ENCODE data around the gene WBP1L.

The WBP1L gene

DNA sequence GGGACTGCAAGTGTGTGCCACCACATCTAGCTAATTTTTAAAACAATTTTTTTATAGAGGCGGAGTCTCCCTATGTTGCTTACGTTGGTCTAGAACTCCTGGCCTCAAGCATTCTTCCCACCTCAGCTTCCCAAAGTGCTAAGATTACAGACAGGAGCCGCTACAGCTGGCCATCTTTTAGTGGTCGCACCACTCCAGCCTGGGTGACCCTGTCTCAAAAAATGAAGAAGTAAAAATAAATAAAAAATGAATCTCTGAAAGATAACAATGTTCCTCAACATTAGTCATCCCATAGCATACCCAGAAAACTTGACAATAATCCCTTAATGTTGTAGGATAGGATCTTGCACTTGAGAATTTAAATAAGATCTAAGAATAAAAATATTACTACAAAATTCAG is 18.2 kb downstream of the WBP1L start:
- DNase-seq: no peak

DNA sequence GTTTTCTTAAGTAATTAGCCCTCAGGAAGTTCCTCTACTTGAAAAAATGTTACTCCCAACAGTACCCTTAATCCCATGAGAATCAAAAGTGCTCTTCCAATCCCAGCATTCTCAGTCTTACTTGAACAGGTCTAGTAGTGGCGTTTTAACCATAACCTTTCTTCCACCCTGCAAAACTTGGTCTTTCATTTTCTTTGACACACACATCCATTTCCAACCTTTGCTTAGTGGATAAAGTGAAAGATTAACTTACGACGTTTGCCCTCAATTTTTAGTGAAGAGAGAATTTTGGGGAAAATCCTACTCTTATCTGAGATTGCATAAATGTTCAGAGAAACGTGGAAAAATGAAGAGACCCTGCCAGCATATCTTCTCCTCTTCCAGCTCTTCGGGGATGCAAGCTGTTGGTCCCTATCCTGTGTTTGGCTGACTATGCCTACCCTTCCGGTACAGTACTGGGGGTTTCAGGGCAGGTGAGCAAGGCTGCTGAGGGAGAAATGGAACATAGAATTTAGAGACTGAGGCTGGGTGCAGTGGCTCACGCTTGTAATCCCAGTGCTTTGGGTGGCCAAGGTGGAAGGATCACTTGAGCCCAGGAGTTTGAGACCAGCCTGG is 18.8 kb downstream of the WBP1L start:
- no peak for DNase-seq

DNA sequence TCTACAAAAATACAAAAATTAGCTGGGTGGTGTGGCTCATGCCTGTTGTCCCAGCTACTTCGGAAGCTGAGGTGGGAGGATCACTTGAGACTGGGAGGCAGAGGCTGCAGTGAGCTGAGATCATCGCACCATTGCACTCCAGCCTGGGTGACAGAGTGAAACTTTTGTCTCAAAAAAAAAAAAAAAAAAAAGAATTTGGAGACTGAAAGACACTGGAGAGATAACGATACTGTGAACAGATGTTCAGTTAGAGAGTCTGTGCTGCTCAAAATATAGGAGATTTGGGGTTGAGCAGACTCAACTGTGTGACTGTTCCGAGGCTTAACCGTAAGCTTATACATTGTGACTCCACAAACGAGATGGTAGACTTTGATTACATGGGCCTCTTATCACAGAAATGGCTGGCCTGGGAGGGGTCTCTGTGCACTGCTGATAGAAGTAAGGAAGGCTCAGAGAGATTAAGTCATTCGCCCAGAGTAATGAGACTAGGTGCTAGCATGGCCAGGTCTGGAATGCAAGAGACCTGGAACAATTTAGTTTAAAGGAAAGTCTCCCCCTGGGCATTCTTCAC is 19.4 kb downstream of the WBP1L start:
- DNase-seq: no peak

DNA sequence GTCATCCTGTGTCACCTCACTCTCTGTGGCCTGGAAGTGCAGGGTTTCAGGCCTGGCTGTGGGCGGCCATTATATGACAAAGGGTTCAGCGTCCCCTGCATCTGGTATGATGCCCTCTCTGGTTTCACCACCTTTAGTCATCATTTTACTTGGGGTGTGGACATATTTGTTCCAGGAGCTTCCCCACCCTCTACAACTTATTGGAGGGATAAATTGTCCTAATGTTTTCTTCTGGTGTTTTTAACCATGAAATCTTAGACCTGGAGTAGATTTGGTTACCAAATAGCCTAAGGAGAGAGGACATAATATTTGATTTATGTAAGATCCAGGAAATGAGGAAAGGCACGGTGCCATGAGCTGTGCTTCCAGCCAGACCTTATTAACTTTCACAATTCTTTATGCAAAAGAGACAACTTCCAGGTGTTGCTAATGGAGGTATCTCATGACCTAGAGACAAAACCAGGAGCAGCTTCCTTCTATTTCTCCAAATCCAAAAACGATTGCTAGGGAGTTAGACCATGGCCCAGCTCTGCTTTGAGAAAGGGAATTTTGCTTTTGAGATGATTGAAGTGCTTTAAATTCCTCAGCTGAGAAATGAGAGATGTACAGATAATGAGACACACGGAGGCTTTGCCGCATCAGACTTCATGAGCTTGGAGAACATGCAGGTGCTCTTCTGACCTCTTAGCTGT is 20.9 kb downstream of the WBP1L start:
- DNase-seq: no peak

DNA sequence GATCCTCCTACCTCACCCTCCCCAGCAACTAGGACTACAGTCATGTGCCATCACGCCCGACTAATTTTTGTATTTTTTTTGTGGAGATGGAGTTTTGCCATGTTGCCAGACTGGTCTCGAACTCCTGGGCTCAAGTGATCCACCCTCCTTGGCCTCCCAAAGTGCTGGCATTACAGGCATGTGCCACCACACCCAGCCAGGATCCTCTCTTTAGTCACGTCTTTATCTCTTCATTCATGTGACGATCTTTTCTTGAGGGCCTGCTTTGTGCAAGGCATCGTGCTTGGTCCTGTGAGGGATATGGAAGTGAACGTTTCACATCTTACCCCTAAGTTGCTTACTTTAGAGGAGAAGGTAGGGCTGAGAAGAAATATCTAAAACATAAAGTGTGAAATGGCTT is 21.6 kb downstream of the WBP1L start:
- no peak for DNase-seq

DNA sequence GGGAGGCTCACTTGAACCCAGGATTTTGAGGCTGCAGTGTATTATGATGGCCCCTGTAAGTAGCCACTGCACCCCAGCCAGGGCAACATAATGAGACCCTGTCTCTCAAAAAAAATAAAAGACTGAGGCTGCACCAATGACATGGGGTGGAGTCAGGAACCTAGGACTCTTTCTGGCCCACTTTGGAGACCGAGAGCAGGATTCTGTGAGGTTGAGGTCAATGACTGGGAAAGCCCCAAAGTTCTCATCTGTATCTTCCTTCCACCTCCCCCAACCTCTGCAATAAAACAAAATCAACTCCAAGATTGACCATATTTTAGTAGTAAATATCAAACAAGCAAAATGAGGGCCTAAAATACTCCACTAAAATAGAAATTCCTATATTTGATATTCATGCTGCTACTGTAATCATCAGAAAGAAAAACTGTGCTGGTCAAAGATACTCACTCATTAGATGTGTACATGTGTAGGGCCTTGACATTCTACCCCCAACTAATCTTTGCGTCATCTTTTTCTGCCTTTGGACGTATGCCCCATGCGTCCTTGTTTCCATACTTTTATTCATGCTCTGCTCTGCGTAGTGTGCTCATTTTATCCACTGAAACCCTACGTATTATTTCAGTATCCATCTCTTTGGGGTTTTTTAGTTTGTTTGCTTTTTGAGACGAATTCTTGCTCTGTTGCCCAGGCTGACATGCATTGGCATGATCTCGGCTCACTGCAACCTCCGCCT is 23.8 kb downstream of the WBP1L start:
- DNase-seq: no peak

DNA sequence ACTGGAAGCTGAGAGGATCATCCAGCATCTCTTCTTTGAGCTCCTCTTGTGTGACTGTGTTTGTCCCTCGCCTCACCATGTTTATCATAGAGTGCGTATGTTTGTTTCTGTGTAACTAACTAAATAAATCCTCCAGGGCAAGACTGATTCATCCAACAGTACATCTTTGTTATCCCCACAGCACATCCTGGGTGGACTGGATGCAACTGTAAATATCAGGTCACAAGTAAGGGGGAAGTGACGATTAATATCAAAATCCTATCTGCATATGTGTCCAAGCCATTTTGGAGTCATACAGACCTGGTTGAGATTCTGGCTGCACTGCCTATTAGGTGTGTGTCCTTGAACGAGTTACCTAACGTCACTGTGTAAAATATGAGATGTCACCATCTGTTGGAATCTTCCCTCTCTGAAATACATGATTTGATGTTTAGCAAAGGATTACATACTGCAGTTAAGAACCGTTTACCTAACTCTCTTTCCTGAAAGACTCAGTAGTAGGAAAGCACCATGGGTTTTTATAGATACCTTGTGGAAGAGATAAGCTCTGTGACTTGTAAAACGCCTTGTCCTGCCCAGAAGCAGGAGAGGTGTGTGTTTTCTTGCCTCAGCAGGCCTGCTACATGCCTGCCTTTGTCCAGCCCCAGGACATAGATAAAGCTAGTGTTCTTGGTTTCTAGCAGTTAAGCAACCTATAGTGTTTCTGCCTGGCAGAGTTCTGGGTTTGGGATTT is 25.8 kb downstream of the WBP1L start:
- no peak for DNase-seq

DNA sequence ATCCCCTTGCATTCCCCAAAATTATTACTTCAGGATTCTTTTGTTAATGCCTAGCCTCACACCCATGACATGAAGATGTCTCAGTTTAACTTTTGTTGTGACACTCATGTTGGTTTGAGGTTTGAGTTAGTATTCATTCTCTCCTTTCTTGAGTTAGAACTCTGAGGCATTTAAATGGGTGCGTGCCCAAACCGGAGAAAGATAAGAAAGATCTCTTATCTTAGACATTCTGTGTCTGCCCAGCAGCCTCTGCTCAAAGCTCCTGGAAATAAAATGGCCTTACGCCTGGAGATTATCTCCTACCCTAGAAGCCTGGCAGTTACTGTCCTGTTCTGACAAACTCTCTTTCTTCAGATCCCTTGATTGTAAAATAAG is 26.3 kb downstream of the WBP1L start:
- no peak for DNase-seq

DNA sequence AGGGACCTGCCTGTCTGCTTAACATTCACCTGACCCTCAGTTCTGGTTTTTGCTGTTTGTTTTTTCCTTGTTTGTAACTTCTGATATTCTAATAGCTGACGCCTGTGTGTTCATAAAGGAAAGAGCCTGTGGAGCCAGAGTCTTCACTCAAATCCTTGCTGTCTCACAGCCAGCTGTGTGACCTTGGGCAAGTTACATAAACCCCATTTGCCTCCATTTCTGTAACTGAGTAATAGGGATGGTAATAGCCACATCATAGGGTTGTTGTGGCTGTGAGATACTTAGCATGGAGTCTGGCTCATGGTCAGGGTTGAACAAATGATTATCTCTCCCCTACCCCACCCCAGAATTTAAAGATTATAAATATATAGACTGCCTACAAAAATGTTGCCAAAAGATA is 27.0 kb downstream of the WBP1L start:
- DNase-seq: no peak

DNA sequence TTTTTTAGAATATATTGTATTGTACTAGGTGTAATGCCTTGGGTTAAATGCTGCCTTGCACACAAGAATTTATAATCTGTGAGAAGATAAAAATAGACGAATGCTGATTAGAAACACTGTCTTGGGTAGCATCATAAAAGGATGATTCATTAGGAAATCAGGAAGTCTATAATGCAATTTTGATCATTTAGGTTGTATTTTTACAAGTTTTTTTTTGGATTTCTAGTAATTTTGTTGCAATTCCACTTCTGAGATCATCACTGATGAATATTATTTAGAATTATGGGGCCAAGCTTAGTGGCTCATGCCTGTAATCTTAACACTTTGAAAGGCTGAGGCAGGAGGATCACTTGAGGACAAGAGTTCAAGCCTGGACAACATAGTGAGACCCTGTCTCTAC is 29.6 kb downstream of the WBP1L start:
- no peak for DNase-seq

DNA sequence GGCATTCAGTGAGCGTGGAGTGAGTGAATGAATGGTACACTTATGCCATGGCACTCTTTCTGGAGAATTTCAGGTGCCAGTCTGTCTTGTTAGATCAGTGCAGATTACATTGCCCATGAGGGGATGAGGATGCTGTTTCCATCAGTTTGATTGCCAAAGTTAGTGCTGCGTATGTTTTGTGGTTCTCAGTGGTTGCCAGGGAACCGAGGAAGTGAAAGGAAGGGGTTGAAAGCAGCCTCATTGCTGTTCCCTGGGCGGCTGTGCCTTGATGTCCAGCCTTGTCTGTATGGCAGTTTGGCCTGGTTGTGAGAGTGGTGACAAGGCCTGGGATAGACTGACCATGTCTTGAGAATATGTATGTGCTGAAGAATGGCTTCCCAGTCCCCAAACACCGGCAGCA is 30.2 kb downstream of the WBP1L start:
- no peak for DNase-seq

DNA sequence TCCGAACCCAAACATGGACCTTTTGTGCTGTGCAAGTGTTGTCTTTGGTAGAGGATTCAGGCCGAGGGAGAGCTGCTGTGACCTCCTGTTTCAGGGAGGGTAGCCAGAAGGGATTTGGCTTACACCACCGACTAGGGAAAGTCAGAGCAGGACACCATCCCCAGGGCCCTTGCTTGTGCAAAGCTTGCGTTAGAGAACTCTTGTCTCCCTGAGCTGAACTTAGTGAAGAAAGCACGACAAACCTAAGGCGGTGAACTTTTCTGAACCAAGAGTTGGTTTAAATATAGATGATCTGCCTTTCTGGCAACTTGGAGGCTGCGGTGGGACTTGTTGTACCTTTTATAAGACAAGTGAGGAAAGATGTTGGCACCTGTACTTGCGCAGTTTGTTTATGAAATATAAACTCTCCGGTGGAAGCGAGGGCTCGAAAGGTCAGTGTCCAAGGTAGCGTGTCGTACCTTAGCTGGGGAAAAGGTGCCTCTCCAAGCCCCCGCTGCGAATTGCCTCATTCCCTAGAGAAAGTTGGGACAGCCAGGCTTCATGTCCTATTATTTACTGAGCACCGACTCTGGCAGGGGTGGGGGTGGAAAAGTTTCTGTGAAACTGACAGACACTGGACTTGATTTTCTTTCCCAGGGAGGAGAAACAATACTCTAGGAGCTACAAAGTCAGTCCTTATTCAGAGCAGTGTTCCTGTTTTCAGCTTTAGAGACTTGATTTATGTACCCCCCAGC is 31.6 kb downstream of the WBP1L start:
- DNase-seq: no peak

DNA sequence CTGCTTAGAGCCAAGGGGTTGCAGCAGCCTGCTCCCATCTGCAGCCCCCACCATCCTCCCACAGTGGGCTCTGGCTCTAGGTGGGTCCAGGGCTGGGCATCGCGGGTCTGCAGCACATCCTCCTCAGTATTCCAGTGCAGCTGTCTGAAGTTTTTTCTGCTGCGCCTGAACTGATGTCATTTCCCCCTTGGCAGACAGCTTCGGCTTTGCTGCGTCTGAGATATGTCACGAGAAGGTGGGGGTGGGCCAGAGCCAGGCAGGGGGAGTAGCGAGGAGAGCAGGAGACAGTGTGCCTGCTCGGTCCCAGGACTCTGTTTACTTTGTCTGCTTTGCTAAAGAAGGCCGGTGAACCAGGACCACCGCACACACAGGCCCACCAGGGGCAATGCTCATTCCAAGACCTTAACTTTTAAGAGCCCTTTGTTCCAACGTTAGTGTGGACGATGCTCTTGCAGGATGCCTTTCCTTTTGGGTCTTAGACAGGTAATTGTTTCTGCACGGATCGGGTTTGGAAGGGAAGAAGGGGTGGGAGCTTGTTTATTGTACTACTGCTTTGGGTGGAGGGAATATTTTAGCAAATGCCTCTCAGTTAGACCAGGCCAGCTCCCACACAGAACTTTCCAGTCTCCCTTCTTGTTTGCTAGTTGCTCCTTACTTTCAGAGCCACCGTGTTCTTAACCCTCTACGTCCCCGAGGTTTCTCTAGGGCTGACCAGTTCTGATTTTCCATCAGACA is 32.4 kb downstream of the WBP1L start:
- no peak for DNase-seq

DNA sequence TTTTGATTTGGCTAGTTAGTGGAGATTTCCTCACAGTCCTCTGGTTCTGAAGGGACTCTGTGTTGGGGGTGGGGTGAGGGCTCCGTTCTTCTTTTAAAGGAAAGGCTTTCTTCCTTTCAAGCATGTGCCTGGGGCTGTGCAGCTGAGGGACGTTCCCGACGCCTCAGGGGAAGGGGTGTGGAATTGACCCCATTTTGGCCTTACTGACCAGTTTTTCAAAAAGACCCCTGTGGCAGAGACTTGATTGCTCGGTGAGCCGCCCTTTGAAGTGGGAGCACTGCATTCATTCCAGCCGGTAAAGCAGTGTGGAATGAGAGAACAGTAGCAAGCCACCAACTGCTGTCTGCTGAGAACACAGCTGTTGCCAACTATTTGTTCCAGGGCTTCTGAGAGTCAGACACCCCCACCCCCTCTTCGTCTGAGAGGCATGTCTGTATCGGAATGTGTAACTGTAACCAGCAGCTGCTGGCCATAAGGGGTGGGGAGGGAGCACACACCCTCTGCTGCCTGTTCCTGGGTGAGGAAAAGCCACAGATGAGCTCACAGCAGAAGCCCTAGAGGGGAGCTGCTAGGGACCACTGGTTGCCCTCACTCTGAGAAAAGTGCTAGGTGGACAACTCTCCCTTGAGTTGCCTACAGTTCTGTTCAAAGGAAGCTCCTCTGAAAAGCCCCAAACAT is 33.2 kb downstream of the WBP1L start:
- no peak for DNase-seq

DNA sequence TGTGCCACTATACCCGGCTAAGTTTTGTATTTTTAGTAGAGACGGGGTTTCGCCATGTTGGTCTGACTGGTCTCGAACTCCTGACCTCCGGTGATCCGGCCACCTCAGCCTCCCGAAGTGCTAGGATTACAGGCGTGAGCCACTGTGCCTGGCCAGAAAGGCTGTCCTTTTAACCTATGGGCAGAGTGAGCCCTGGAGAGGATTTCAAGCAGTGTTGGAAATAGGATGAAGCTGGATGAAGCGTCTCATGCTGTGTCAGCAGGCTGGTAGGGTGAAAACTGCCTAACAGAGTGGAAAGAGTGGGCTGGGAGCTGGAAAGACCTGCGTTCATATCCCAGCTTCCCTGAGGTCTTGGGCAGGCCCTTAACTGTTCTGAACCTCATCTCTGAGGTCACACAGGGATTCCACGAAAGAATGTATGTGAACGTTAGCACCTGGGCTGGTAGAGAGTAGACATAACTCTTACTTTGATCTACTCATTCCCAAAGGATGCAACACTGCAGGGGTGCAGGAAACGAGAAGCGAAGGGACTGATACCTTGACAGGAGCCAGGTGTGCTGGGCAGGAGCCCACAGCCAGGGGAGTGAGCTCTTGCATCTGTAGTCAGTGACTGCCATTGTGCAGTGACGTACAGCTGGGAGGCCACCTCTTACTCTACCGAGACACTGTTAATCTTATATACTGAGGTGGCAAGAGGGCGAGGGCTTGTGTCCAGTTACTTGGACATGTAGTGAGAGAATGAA is 34.1 kb downstream of the WBP1L start:
- DNase-seq: no peak

DNA sequence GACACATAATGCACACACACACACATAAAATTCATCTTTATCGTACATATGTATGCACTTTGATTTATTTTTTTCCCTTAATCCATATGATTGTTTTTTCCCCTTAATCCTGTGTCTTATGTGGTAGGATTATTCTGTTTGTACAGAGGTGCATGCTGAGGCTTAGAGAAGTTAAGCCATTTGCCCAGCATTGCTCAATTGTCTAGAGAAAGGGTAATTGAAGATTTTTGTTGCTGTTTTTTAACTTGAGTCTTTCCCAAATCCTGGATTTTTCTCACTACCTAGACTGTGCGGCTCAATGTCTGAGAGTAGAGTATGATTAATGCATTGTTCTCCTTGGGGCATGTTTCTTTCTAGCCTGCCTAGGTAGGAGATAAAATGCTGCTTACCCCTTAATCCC is 35.0 kb downstream of the WBP1L start:
- no peak for DNase-seq

DNA sequence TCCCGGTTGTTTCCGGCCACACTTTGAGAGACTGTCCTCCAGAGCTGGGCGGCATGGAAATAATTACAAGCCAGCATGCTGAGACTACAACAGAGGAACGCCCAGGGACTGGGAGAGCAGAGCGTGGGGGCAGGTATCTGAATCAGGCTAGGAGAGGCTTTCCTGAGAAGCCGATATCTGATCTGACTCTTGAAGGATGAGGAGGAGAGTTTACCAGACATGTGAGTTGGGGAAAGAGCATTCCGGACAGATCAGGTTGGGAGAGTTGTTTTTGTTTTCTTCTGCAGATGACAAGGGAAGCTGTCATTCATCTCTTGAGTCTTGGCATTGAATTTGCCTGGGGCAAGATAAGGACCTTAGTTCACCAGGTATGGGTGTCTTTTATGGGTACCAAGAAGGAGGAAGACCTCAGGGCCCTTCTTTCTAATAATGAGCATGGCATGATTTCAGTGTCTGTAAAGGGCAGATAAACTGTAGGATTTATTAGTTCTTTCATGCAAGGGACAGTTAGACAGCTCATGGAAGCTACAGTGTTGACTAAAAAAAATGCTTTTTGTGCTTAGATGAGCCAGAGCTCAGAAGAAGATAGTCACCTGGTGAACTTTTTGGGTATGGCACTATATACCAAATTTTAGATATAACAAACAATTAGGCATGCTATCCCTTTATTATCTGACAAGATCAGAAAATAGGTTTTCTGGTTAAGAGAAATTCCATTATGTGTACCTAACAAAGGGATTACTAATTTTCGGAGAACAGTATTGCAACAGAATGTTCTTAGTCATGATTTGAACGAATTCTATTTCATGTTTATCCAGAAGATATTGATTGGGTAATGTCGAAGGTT is 36.2 kb downstream of the WBP1L start:
- DNase-seq: no peak

DNA sequence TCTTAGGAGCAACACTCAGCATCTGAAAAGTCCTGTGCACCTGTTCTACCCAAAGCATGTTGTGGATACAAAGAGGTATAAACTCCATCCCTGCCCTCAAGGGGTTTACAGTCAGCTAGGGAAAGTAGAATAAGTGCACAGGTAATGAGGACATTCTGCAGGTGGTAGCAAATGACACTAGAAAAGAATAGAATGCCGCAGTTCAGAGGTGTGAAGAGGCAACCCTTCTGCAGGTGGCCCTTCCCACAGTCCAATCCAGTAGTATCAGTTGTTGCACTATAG is 36.7 kb downstream of the WBP1L start:
- DNase-seq: no peak

DNA sequence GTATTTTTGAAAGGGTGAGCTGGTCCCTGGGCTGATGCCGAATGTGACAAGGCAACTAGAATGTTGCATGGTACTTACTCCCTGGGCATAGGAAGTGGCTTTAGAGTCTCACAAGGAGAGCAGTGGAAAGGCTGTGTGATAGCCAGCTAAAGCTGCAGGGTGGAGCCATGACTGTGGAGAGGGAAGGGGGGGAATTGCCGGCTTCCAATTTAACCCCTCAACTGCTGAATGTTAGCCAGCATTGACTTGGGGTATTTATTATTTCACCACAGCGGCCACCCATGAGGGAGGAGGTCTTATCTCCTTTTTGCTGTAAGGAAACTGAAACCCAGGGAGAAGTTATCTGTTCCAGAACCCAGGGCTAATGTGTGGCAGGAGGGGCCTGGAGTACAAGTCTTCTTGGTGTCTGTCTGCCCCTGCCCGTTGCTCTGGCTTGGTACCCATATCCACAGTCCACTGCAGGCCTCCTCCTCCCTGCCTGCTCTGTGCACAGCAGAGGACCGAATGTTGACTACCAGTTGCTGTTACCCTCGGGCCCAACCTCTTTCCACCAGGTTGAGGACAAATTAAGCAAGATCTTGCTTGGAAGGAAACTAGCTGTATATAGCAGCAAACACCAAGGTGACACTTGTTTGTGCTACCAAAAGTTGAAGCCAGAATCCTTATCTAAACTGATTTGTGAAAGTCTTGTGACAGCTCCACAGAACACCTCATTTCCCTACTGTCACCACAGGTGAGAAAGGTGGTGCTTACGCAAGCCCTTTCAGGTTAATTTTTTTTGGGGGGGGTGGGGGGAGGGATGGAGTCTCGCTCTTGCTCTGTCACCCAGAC is 37.6 kb downstream of the WBP1L start:
- no peak for DNase-seq
